ENCODE data around the gene SLC44A5. TPM values are rescaled to one million over a fixed set of nuclear protein-coding genes. Genes with fewer than 3 reads are reported as not detected.

The SLC44A5 gene
- total RNA-seq, 4 donors from 2014 or later, result 0.22 to 0.57 (median 0.42) TPM

- TF ChIP-seq CTCF (IDR thresholded peaks at IDR 0.05; ENCODE audit: low read depth), result no peak
Observed at GRCh38 chr1:75539230-75540116, 71.4 kb downstream of the SLC44A5 start.

- no peak for TF ChIP-seq CTCF (IDR thresholded peaks at IDR 0.05; ENCODE audit: low read depth)
Observed at GRCh38 chr1:75533085-75533484, 77.8 kb downstream of the SLC44A5 start.

GRCh38 chr1:75531570-75531969, 79.3 kb downstream of the SLC44A5 start:
- no peak for TF ChIP-seq CTCF (IDR thresholded peaks at IDR 0.05; ENCODE audit: low read depth)

- no peak for TF ChIP-seq CTCF (IDR thresholded peaks at IDR 0.05; ENCODE audit: low read depth)
Observed at GRCh38 chr1:75529488-75529887, 81.4 kb downstream of the SLC44A5 start.

- no peak for TF ChIP-seq CTCF (IDR thresholded peaks at IDR 0.05; ENCODE audit: low read depth)
Observed at GRCh38 chr1:75528001-75528400, 82.9 kb downstream of the SLC44A5 start.

- TF ChIP-seq CTCF (IDR thresholded peaks at IDR 0.05; ENCODE audit: low read depth), result no peak
Observed at GRCh38 chr1:75522389-75522788, 88.5 kb downstream of the SLC44A5 start.

GRCh38 chr1:75521658-75522057, 89.3 kb downstream of the SLC44A5 start:
- TF ChIP-seq CTCF (IDR thresholded peaks at IDR 0.05; ENCODE audit: low read depth), result no peak

All from subcutaneous adipose tissue (tissue), 4 donors.